ENCODE measurements around the gene TMEM270. TPM values are rescaled to one million over a fixed set of nuclear protein-coding genes. Genes with fewer than 3 reads are reported as not detected.

TMEM270 gene
- not detected for total RNA-seq

GRCh38 chr7:73860859-73861258 is at the start of gene TMEM270:
Gene TMEM270, plus strand, starts transcription at chr7:73861159. Its CDS starts 36 bp downstream, at chr7:73861195.

GRCh38 chr7:73830681-73831583 is 30.0 kb upstream of the TMEM270 start, which contains the start of gene CLDN4:
Gene CLDN4, plus strand, starts transcription at chr7:73830996. Its CDS starts 206 bp downstream, at chr7:73831202.

GRCh38 chr7:73842067-73842976 is 18.6 kb upstream of the TMEM270 start, which contains the start of gene METTL27:
Gene METTL27, minus strand, starts transcription at chr7:73842516. Its CDS starts 376 bp downstream, at chr7:73842140.

Other genes with a start within 250 kb of the TMEM270 start
- under 0.01 TPM for gene MLXIPL, start 236.6 kb upstream of the TMEM270 start, total RNA-seq
- gene VPS37D, start 193.3 kb upstream of the TMEM270 start, total RNA-seq: 19.4 TPM
- gene DNAJC30, start 177.7 kb upstream of the TMEM270 start, total RNA-seq: 4.4 TPM
- 24.4 TPM for gene BUD23, start 177.6 kb upstream of the TMEM270 start, total RNA-seq
- gene STX1A, start 141.5 kb upstream of the TMEM270 start, total RNA-seq: 74.5 TPM
- 7.5 TPM for gene ABHD11, start 122.4 kb upstream of the TMEM270 start, total RNA-seq
- not detected for gene CLDN3, start 90.9 kb upstream of the TMEM270 start, total RNA-seq
- 0.63 TPM for gene CLDN4, start 30.2 kb upstream of the TMEM270 start, total RNA-seq
- 0.94 TPM for gene METTL27, start 18.6 kb upstream of the TMEM270 start, total RNA-seq
- 6.9 TPM for gene ELN, start 167.0 kb downstream of the TMEM270 start, total RNA-seq
- gene LIMK1, start 222.6 kb downstream of the TMEM270 start, total RNA-seq: 21.9 TPM